Keratinocyte (primary cell): ENCODE measurements around the gene NUP210. TPM values are rescaled to one million over a fixed set of nuclear protein-coding genes. Genes with fewer than 3 reads are reported as not detected.

Experiments used
- DNase-seq: peaks from one replicate; pipeline ENCODE4 v3.0.0-alpha.2; 2011; ENCODE audit warnings: low read depth, missing footprints, low spot score
- FAIRE-seq: peaks from 2 replicates; lab custom pipeline; 2011; peaks lifted over from hg19 to GRCh38; lab: Jason Lieb, UNC
- H2AFZ ChIP-seq: 2 replicates; pipeline ENCODE4 v1.6.0; 2012; ENCODE audit warnings: low read length, control low read depth, inconsistent platforms; ENCODE audit not compliant: control insufficient read depth
- H3K27ac ChIP-seq: 2 replicates; pipeline ENCODE4 v1.5.1; 2011; ENCODE audit warnings: low read length; ENCODE audit not compliant: control insufficient read depth, insufficient read depth
- H3K27me3 ChIP-seq: 3 replicates; pipeline ENCODE4 v1.6.0; 2011; ENCODE audit warnings: low read length; ENCODE audit not compliant: control insufficient read depth, insufficient read depth; ENCODE audit errors: extremely low read depth
- H3K36me3 ChIP-seq, 2 experiments: 2 replicates in 1 of 2; 3 replicates in 1 of 2; pipeline ENCODE4 v1.5.1; 2011; ENCODE audit warnings: low read length in 2 of 2, mild to moderate bottlenecking in 1 of 2; ENCODE audit not compliant: control insufficient read depth in 2 of 2, insufficient read depth in 2 of 2; ENCODE audit errors: extremely low read depth in 1 of 2
- H3K4me1 ChIP-seq: 3 replicates; pipeline ENCODE4 v1.5.1; 2011; ENCODE audit warnings: low read length; ENCODE audit not compliant: control insufficient read depth, insufficient read depth; ENCODE audit errors: extremely low read depth
- H3K4me2 ChIP-seq: 3 replicates; pipeline ENCODE4 v1.6.0; 2011; ENCODE audit warnings: low read depth, low read length; ENCODE audit not compliant: control insufficient read depth, insufficient read depth; ENCODE audit errors: extremely low read depth
- H3K4me3 ChIP-seq, 3 experiments: fragments of 200-600 bp in 1 of 3; sonication (generic) in 1 of 3; 2 replicates in 2 of 3; 3 replicates in 1 of 3; pipeline ENCODE4 v1.5.1; 2011 to 2016; ENCODE audit warnings: low read length in 3 of 3, mild to moderate bottlenecking in 3 of 3, control low read depth in 2 of 3, inconsistent platforms in 1 of 3, low read depth in 1 of 3, mixed read lengths in 1 of 3, mixed run types in 1 of 3, moderate library complexity in 1 of 3; ENCODE audit not compliant: control insufficient read depth in 2 of 3, insufficient read depth in 2 of 3; ENCODE audit errors: extremely low read depth in 1 of 3
- H3K79me2 ChIP-seq: 2 replicates; pipeline ENCODE4 v1.6.0; 2012; ENCODE audit warnings: low read length; ENCODE audit not compliant: control insufficient read depth, insufficient read depth
- H3K9ac ChIP-seq: 3 replicates; pipeline ENCODE4 v1.6.0; 2011; ENCODE audit warnings: low read length; ENCODE audit not compliant: control insufficient read depth, insufficient read depth; ENCODE audit errors: extremely low read depth
- H3K9me1 ChIP-seq: 3 replicates; pipeline ENCODE4 v1.6.0; 2011; ENCODE audit warnings: low read length; ENCODE audit not compliant: control insufficient read depth, insufficient read depth; ENCODE audit errors: extremely low read depth
- H3K9me3 ChIP-seq: 2 replicates; pipeline ENCODE4 v1.5.1; 2012; ENCODE audit warnings: low read depth, low read length; ENCODE audit not compliant: control insufficient read depth
- H4K20me1 ChIP-seq: 3 replicates; pipeline ENCODE4 v1.6.0; 2011; ENCODE audit warnings: low read length; ENCODE audit not compliant: control insufficient read depth, insufficient read depth; ENCODE audit errors: extremely low read depth
- CTCF ChIP-seq, 3 experiments: IDR thresholded peaks in 1 of 3; conservative IDR thresholded peaks in 1 of 3; optimal IDR thresholded peaks in 1 of 3; 2 replicates in 2 of 3; 3 replicates in 1 of 3; pipeline versions ENCODE3 to v1.5.1; 2011; ENCODE audit warnings: low read length in 3 of 3, mild to moderate bottlenecking in 3 of 3, moderate library complexity in 2 of 3, control low read depth in 1 of 3, inconsistent platforms in 1 of 3; ENCODE audit not compliant: insufficient read depth in 2 of 3; ENCODE audit errors: extremely low read depth in 1 of 3
- EZH2 ChIP-seq: IDR thresholded peaks from one replicate; pipeline ENCODE4 v1.6.1; 2012; ENCODE audit warnings: inconsistent platforms, mild to moderate bottlenecking, low read length, moderate library complexity
- dilution Hi-C: fragments of 300-500 bp; cut with MboI; formaldehyde crosslinking; loops from one replicate; pipeline ENCODE4 v1.7.0; 2020; ENCODE audit warnings: low sequenced_read_pairs; ENCODE audit not compliant: extremely low pct_ligation_motif_present
- polyA plus RNA-seq, 5 experiments: library from polyadenylated mRNA; depleted of rRNA in 3 of 5; stranded (reverse) in 3 of 5; stranded (forward) in 1 of 5; unstranded in 1 of 5; fragments of >200 nt; gene quantifications; 1 replicate in 1 of 5; 2 replicates in 3 of 5; 3 replicates in 1 of 5; pipeline versions ENCODE4 v1.2.1 to v1.2.3, GENCODE V29; 2011 to 2012; ENCODE audit warnings: missing spikeins in 2 of 5, low read depth in 1 of 5, low replicate concordance in 1 of 5

The NUP210 gene
- polyA plus RNA-seq, 1 donor (not counting 4 experiments of a cell fraction or from before 2014, with no cell fraction given) = 0.01 TPM

- Histone ChIP-seq H3K9ac (no peak overlapping the region), H3K4me3 (no peak overlapping the region), H3K27me3 (peaks cover 11% of the 10 kb centered on the region), H3K9me1 (no peaks in the 10 kb centered on the region), H3K79me2 (no peaks in the 10 kb centered on the region), H3K27ac (no peak overlapping the region), H3K9me3 (no peaks in the 10 kb centered on the region), H2AFZ (no peak overlapping the region), H3K4me1 (no peaks in the 10 kb centered on the region), H4K20me1 (no peaks in the 10 kb centered on the region), H3K36me3 (no peaks in the 10 kb centered on the region), H3K4me2 (no peak overlapping the region)
- FAIRE-seq (no peak), DNase-seq (no peak)
- TF ChIP-seq CTCF (optimal IDR thresholded peaks at IDR 0.05 in 1 of 3, IDR thresholded peaks at IDR 0.05 in 1 of 3, conservative IDR thresholded peaks at IDR 0.05 in 1 of 3; ENCODE audit: extremely low read depth in 1 of 3, insufficient read depth in 2 of 3, low read length in 3 of 3) (no peak), EZH2 (no peak)
- dilution Hi-C loops = no loop called here
These were observed 66.6 kb downstream of the NUP210 start for GRCh38 chr3:13353506-13353905.

- no peaks in the 10 kb centered on the region for H3K4me1 ChIP-seq
- DNase-seq (no peak), FAIRE-seq (no peak)
- H3K27me3 ChIP-seq = peaks cover 11% of the 10 kb centered on the region
- no peak overlapping the region for H3K4me3 ChIP-seq
- H3K9me1 ChIP-seq = no peaks in the 10 kb centered on the region
- no peak overlapping the region for H3K4me2 ChIP-seq
- H2AFZ ChIP-seq = no peak overlapping the region
- H3K36me3 ChIP-seq = no peaks in the 10 kb centered on the region
- dilution Hi-C loops = no loop called here
- H4K20me1 ChIP-seq = no peaks in the 10 kb centered on the region
- no peak for TF ChIP-seq CTCF (optimal IDR thresholded peaks at IDR 0.05 in 1 of 3, IDR thresholded peaks at IDR 0.05 in 1 of 3, conservative IDR thresholded peaks at IDR 0.05 in 1 of 3; ENCODE audit: extremely low read depth in 1 of 3, insufficient read depth in 2 of 3, low read length in 3 of 3)
- no peak for TF ChIP-seq EZH2
- H3K9ac ChIP-seq = no peak overlapping the region
- H3K9me3 ChIP-seq = no peaks in the 10 kb centered on the region
- no peaks in the 10 kb centered on the region for H3K79me2 ChIP-seq
- H3K27ac ChIP-seq = no peak overlapping the region
These were observed 67.4 kb downstream of the NUP210 start for GRCh38 chr3:13352621-13353131.
